B cell (primary cell): Measurements from ENCODE around the gene ADRA1B. TPM values are rescaled to one million over a fixed set of nuclear protein-coding genes. Genes with fewer than 3 reads are reported as not detected.

Experiments used
- ATAC-seq: fragments of 200-7000 bp; cut with Tn5 transposase; one replicate; pipeline ENCODE4 v1.10.0; 2021; ENCODE audit warnings: low read depth, mild to moderate bottlenecking, moderate number of reproducible peaks, moderate library complexity
- CTCF ChIA-PET: fragments of 350-600 bp; sonication (Branson Sonifier 250); formaldehyde crosslinking; loops from one replicate; lab custom pipeline; 2021; ENCODE audit warnings: antibody characterized with exemption, inconsistent platforms; lab: Charles Lee
- POLR2A ChIA-PET: fragments of 350-600 bp; sonication (Branson Sonifier 250); formaldehyde crosslinking; loops from one replicate; lab custom pipeline; 2021; ENCODE audit warnings: antibody characterized with exemption; lab: Charles Lee
- DNase-seq: peaks from one replicate; pipeline ENCODE4 v3.0.0; 2013
- H2AFZ ChIP-seq: 2 replicates; pipeline ENCODE4 v1.6.1; 2012; ENCODE audit warnings: mild to moderate bottlenecking, low read depth, low read length; ENCODE audit not compliant: insufficient read depth, poor library complexity, severe bottlenecking
- H3K27ac ChIP-seq, 2 donors: 1 replicate in 1 of 2; 2 replicates in 1 of 2; pipeline ENCODE4 v1.5.1; 2012 to 2013; ENCODE audit warnings: low read length in 2 of 2, mild to moderate bottlenecking in 2 of 2, moderate library complexity in 1 of 2
- H3K27me3 ChIP-seq, 4 experiments: fragments of 200-600 bp in 1 of 4; sonication (generic) in 1 of 4; replicated peaks in 1 of 4; 1 replicate in 2 of 4; 2 replicates in 2 of 4; pipeline versions ENCODE4 v1.6.1 to v1.7.0; 2013 to 2016; ENCODE audit warnings: low read length in 3 of 4, mild to moderate bottlenecking in 2 of 4, mixed read lengths in 1 of 4, moderate library complexity in 1 of 4; ENCODE audit not compliant: insufficient read depth in 4 of 4, control insufficient read depth in 3 of 4; ENCODE audit errors: control extremely low read depth in 1 of 4
- H3K36me3 ChIP-seq, 2 experiments: replicated peaks in 1 of 2; 1 replicate in 1 of 2; 2 replicates in 1 of 2; pipeline versions ENCODE4 v1.6.1 to v1.7.1; 2013; ENCODE audit warnings: low read length in 1 of 2; ENCODE audit not compliant: insufficient read depth in 2 of 2, control insufficient read depth in 1 of 2; ENCODE audit errors: control extremely low read depth in 1 of 2, extremely low read depth in 1 of 2
- H3K4me1 ChIP-seq, 2 donors: fragments of 200-600 bp in 1 of 2; sonication (generic) in 1 of 2; 1 replicate in 1 of 2; 2 replicates in 1 of 2; pipeline versions ENCODE4 v1.5.1 to v1.6.1; 2013 to 2017; ENCODE audit warnings: low read length in 2 of 2; ENCODE audit not compliant: control insufficient read depth in 2 of 2, insufficient read depth in 2 of 2
- H3K4me2 ChIP-seq: replicated peaks from 2 replicates; pipeline ENCODE3; 2012; ENCODE audit warnings: mild to moderate bottlenecking, low read depth, low read length; ENCODE audit not compliant: poor library complexity, severe bottlenecking
- H3K4me3 ChIP-seq, 5 experiments: fragments of 200-600 bp in 1 of 5; sonication (generic) in 1 of 5; 1 replicate in 3 of 5; 2 replicates in 2 of 5; pipeline versions ENCODE4 v1.5.1 to v1.7.0; 2011 to 2016; ENCODE audit warnings: low read length in 4 of 5, mild to moderate bottlenecking in 4 of 5, low read depth in 2 of 5, control low read depth in 1 of 5, moderate library complexity in 1 of 5; ENCODE audit not compliant: insufficient read depth in 1 of 5; ENCODE audit errors: control extremely low read depth in 1 of 5, extremely low read depth in 1 of 5
- H3K79me2 ChIP-seq: fragments of 200-600 bp; sonication (generic); one replicate; pipeline ENCODE4 v1.6.0; 2016; ENCODE audit warnings: low read length; ENCODE audit not compliant: control insufficient read depth, insufficient read depth
- H3K9ac ChIP-seq: fragments of 200-600 bp; sonication (generic); 2 replicates; pipeline ENCODE4 v1.6.1; 2017; ENCODE audit warnings: mild to moderate bottlenecking, low read length, moderate library complexity
- H3K9me3 ChIP-seq, 3 donors: one replicate each; pipeline versions ENCODE4 v1.6.1 to v1.7.1; 2013; ENCODE audit warnings: low read length in 2 of 3; ENCODE audit not compliant: control insufficient read depth in 2 of 3, insufficient read depth in 1 of 3; ENCODE audit errors: control extremely low read depth in 1 of 3
- H4K20me1 ChIP-seq: 2 replicates; pipeline ENCODE4 v1.6.0; 2012; ENCODE audit warnings: mild to moderate bottlenecking, low read length; ENCODE audit not compliant: insufficient read depth, control insufficient read depth, poor library complexity, severe bottlenecking
- H3K27ac Mint-ChIP-seq: one replicate; pipeline ENCODE4 v1.8.0; 2021; ENCODE audit warnings: mixed read lengths
- H3K27me3 Mint-ChIP-seq: one replicate; pipeline ENCODE4 v1.8.0; 2021; ENCODE audit warnings: mixed read lengths
- H3K4me1 Mint-ChIP-seq: one replicate; pipeline ENCODE4 v1.8.0; 2021; ENCODE audit warnings: mixed read lengths
- H3K4me3 Mint-ChIP-seq: one replicate; pipeline ENCODE4 v1.8.0; 2021; ENCODE audit warnings: mixed read lengths
- H3K9me3 Mint-ChIP-seq: one replicate; pipeline ENCODE4 v1.8.0; 2022; ENCODE audit warnings: mixed read lengths; ENCODE audit not compliant: insufficient read depth
- CTCF ChIP-seq: fragments of 200-600 bp; IDR thresholded peaks from one replicate; pipeline ENCODE4 v1.8.0; 2022; ENCODE audit warnings: antibody characterized with exemption, mild to moderate bottlenecking
- EZH2 ChIP-seq: IDR thresholded peaks from 2 replicates; pipeline ENCODE4 v1.6.1; 2012; ENCODE audit warnings: borderline replicate concordance, low read depth, mild to moderate bottlenecking, moderate library complexity, low read length; ENCODE audit not compliant: insufficient read depth, poor library complexity, severe bottlenecking
- WGBS: methylation state at CpG from one replicate; pipeline ENCODE4 v1.1.5; 2013; ENCODE audit warnings: missing lambda C conversion rate; ENCODE audit not compliant: insufficient coverage; 5-methylcytosine and 5-hydroxymethylcytosine counted together
- intact Hi-C: fragments of 100-400 bp; cut with micrococcal nuclease; formaldehyde crosslinking; loops from one replicate; pipeline ENCODE4 v1.10.0; 2022
- polyA plus RNA-seq: library from polyadenylated mRNA; depleted of rRNA; stranded (reverse); fragments of >200 nt; gene quantifications from 2 replicates; pipeline ENCODE4 v1.2.3, GENCODE V29; 2012
- total RNA-seq, 2 donors: library from RNA; stranded (reverse); fragments of 120-200 nt in 1 of 2; gene quantifications; 1 replicate in 1 of 2; 2 replicates in 1 of 2; pipeline versions ENCODE4 v1.2.3 to v1.2.4, GENCODE V29; 2013 to 2022

Gene ADRA1B
- total and polyA plus RNA-seq, 2 donors (not counting 1 experiment from before 2014, with no cell fraction given): 0.04 TPM; not detected in 1

GRCh38 chr5:159995907-159996306 lies 79.6 kb downstream of the ADRA1B start:
- H3K27me3 Mint-ChIP-seq: peaks cover 47% of the 10 kb centered on the region
- Histone ChIP-seq H3K27ac (no peak overlapping the region), H3K9me3 (peaks cover 3 to 15% (median 12%) of the 10 kb centered on the region in 3 donors), H3K27me3 (peaks cover 0 to 26% (median 9%) of the 10 kb centered on the region in 4 experiments), H2AFZ (no peak overlapping the region), H3K9ac (no peak overlapping the region), H3K4me3 (no peak overlapping the region), H4K20me1 (no peaks in the 10 kb centered on the region), H3K36me3 (no peaks in the 10 kb centered on the region), H3K4me2 (no peak overlapping the region), H3K4me1 (no peaks in the 10 kb centered on the region), H3K79me2 (no peaks in the 10 kb centered on the region)
- 100% methylated on average over 1 of the region's 3 CpGs for WGBS
- H3K27ac Mint-ChIP-seq: no peak overlapping the region
- TF ChIP-seq CTCF: no peak
- no peak for TF ChIP-seq EZH2
- DNase-seq (no peak), ATAC-seq (no peak)
- ChIA-PET POLR2A (no interaction called here), CTCF (interaction anchor here (1.8 kb wide), 1 partner anchor 9 kb away, joined by 5 read pairs; no protein-coding TSS in a partner anchor)
- H3K4me1 Mint-ChIP-seq: no peaks in the 10 kb centered on the region
- no peak overlapping the region for H3K4me3 Mint-ChIP-seq
- intact Hi-C loops: no loop called here
- peaks cover 3% of the 10 kb centered on the region for H3K9me3 Mint-ChIP-seq

- Histone ChIP-seq H3K27ac (no peak overlapping the region), H3K79me2 (no peaks in the 10 kb centered on the region), H3K4me3 (no peak overlapping the region), H3K4me1 (no peaks in the 10 kb centered on the region), H3K9ac (no peak overlapping the region), H3K4me2 (no peak overlapping the region), H3K9me3 (no peaks in the 10 kb centered on the region), H2AFZ (no peak overlapping the region), H4K20me1 (no peaks in the 10 kb centered on the region), H3K36me3 (no peaks in the 10 kb centered on the region), H3K27me3 (peaks cover 0 to 10% (median 3%) of the 10 kb centered on the region in 4 experiments)
- POLR2A ChIA-PET: no interaction called here
- ATAC-seq: no peak
- no peaks in the 10 kb centered on the region for H3K9me3 Mint-ChIP-seq
- peaks cover 47% of the 10 kb centered on the region for H3K27me3 Mint-ChIP-seq
- H3K27ac Mint-ChIP-seq: no peak overlapping the region
- WGBS: 17% methylated on average over 1 of the region's 3 CpGs
- TF ChIP-seq CTCF (no peak), EZH2 (no peak)
- DNase-seq: no peak
- CTCF ChIA-PET: interaction anchor here (1.4 kb wide), 1 partner anchor 14 kb away, joined by 3 read pairs; no protein-coding TSS in a partner anchor
- H3K4me3 Mint-ChIP-seq: no peak overlapping the region
- intact Hi-C loops: loop anchor here (10.0 kb wide), 1 partner anchor 413 kb away; the partner anchor contains the start of gene SLU7
- H3K4me1 Mint-ChIP-seq: no peaks in the 10 kb centered on the region
Measured at GRCh38 chr5:160001457-160001856, 85.2 kb downstream of the ADRA1B start.
